Mucosa of descending colon (tissue), 3 donors: Measurements from ENCODE around the gene APP. TPM values are rescaled to one million over a fixed set of nuclear protein-coding genes. Genes with fewer than 3 reads are reported as not detected.
"Not testable (repeated sequence)": the region's sequence is repeated elsewhere in the genome, so short reads cannot be mapped to it uniquely, and the experiment has no call there.

Experiments
- ATAC-seq: fragments of 200-7000 bp; cut with Tn5 transposase; one replicate; pipeline ENCODE4 v1.9.1; 2020; ENCODE audit warnings: mild to moderate bottlenecking, moderate library complexity
- DNase-seq, 3 donors: peaks; one replicate each; pipeline ENCODE4 v3.0.0-alpha.2; 2020
- H3K36me3 ChIP-seq: fragments of 200-600 bp; one replicate; pipeline ENCODE4 v1.8.0; 2021; ENCODE audit warnings: low read depth, mild to moderate bottlenecking
- H3K4me1 ChIP-seq: fragments of 200-600 bp; one replicate; pipeline ENCODE4 v1.8.0; 2021; ENCODE audit warnings: low read depth, mild to moderate bottlenecking
- H3K4me3 ChIP-seq: fragments of 200-600 bp; one replicate; pipeline ENCODE4 v1.8.0; 2021; ENCODE audit warnings: mild to moderate bottlenecking
- H3K9me3 ChIP-seq: fragments of 200-600 bp; one replicate; pipeline ENCODE4 v1.8.0; 2021; ENCODE audit warnings: mild to moderate bottlenecking
- CTCF ChIP-seq: fragments of 200-600 bp; IDR thresholded peaks from one replicate; pipeline ENCODE4 v1.8.0; 2022; ENCODE audit warnings: antibody characterized with exemption, mild to moderate bottlenecking
- intact Hi-C, 2 donors: fragments of 100-400 bp; cut with DNase I in 1 of 2; cut with micrococcal nuclease in 1 of 2; formaldehyde crosslinking; loops; one replicate each; pipeline versions ENCODE4 v1.11.0 to v1.11.1; 2022; cut with DNase I, micrococcal nuclease
- total RNA-seq, 3 donors: library from RNA; stranded (reverse); fragmentation: NEBNext Ultra II Directional in 2 of 3; extraction: Animal tissue kit (Norgen Biotek cat#: 25700) in 2 of 3; gene quantifications; one replicate each; pipeline versions ENCODE4 v1.2.1 to v1.2.4, GENCODE V29; 2021 to 2023
- donor health status: DM: no; HTN: no; CAD: no; lungs with moderate emphysema.
- donor health status: DM: no; HTN: no; CAD: no.
- donor health status: DM: no; HTN: yes; CAD: no.

APP gene
- total RNA-seq, 3 donors from 2014 or later, result 573 to 666 (median 579) TPM

- Histone ChIP-seq H3K9me3 (no peaks in the 10 kb centered on the region), H3K4me1 (no peaks in the 10 kb centered on the region), H3K4me3 (no peak overlapping the region), H3K36me3 (no peaks in the 10 kb centered on the region)
- DNase-seq (no peak), ATAC-seq (no peak)
- TF ChIP-seq CTCF, result no peak
- intact Hi-C loops, result no loop called here
These were observed 85.4 kb downstream of the APP start for GRCh38 chr21:26085127-26085526.

DNA sequence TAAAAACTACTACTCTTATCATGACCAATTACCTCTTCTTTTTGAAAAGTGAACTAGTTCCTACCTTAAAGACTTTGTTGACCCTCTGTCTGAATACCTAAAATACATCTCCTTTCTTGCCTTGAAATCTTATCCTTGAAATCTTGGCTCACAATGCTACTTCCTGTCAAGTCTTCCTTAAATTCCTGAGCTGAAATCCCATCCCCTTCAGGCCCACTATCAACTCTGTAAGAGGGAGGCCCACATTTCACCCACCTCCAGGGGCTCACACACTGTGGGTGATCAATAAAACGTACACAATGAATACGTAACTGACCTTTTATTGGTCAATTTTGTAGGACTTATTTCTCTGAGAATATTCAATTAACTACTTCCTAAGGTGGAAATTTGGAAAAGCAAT, 88.0 kb downstream of the APP start:
- no peak for ATAC-seq
- DNase-seq, result no peak
- H3K4me3 ChIP-seq, result no peak overlapping the region

DNA sequence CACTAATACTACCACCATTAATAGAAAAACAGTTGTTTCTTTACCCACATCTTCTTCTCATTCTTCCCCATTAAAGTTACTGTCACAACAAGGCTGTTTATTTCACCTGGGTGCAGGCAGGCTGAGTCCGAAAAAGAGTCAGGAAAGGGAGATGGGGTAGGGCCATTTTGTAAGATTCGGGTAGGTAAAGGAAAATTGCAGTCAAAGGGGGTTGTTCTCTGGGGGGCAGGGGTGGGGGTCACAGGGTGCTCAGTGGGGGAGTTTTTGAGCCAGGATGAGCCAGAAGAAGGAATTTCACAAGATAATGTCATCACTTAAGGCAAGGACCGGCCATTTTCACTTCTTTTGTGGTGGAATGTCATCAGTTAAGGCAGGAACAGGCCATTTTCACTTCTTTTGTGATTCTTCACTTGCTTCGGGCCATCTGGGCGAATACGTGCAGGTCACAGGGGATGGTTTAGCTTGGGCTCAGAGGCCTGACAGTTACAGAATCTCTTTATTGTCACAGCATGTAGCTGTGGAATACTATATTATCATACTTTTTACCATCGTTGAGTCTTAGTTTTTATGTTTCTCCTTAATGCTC, 89.3 kb downstream of the APP start:
- ATAC-seq, H3K4me1 ChIP-seq, H3K4me3 ChIP-seq, intact Hi-C loops, H3K9me3 ChIP-seq, H3K36me3 ChIP-seq, DNase-seq: not testable (repeated sequence)

More for the DNA sequence above, 88.0 kb downstream of the APP start:
- TF ChIP-seq CTCF, result no peak
- intact Hi-C loops, result no loop called here
- no peaks in the 10 kb centered on the region for H3K36me3 ChIP-seq
- H3K9me3 ChIP-seq, result no peaks in the 10 kb centered on the region
- no peaks in the 10 kb centered on the region for H3K4me1 ChIP-seq

DNA sequence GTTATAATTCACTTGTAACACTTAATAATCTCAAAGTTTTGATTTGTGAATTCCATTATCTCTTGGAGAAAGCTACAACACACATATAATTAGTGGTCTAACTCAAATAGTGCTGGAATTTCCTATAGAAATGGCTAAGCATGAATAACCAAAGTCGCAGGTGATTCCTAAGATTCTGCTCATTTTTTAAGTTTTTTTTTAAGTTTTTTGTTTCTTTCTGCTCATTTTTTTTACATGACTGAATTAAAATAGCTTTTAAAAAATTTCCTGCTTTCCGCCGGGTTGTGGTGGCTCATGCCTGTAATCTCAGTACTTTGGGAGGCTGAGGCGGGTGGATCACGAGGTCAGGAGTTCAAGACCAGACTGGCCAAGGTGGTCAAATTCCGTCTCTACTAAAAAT, 90.4 kb downstream of the APP start:
- DNase-seq (no peak), ATAC-seq (no peak)
- intact Hi-C loops, result no loop called here
- H3K9me3 ChIP-seq, result no peaks in the 10 kb centered on the region
- H3K4me3 ChIP-seq, result no peak overlapping the region
- H3K4me1 ChIP-seq, result no peaks in the 10 kb centered on the region
- TF ChIP-seq CTCF, result no peak
- no peaks in the 10 kb centered on the region for H3K36me3 ChIP-seq

- Histone ChIP-seq H3K9me3 (no peaks in the 10 kb centered on the region), H3K36me3 (no peaks in the 10 kb centered on the region), H3K4me1 (no peaks in the 10 kb centered on the region), H3K4me3 (no peak overlapping the region)
- DNase-seq (no peak), ATAC-seq (no peak)
- intact Hi-C loops, result no loop called here
- TF ChIP-seq CTCF, result no peak
These were observed 91.2 kb downstream of the APP start for GRCh38 chr21:26079366-26079765.

GRCh38 chr21:26077521-26077920, 93.0 kb downstream of the APP start:
- no peaks in the 10 kb centered on the region for H3K4me1 ChIP-seq
- no peak for ATAC-seq

More at GRCh38 chr21:26077521-26077920, 93.0 kb downstream of the APP start:
- no peak for TF ChIP-seq CTCF
- H3K36me3 ChIP-seq, result no peaks in the 10 kb centered on the region
- no peaks in the 10 kb centered on the region for H3K9me3 ChIP-seq
- H3K4me3 ChIP-seq, result no peak overlapping the region
- no peak for DNase-seq
- intact Hi-C loops, result no loop called here
